DOHH2 (cell line): Measurements from ENCODE around the gene WEE1.

ENCODE experiments used
- EZH2phosphoT487 ChIP-seq: fragments of 200-600 bp; sonication (generic); IDR thresholded peaks from 2 replicates; pipeline ENCODE4 v1.6.1; 2017; ENCODE audit warnings: borderline replicate concordance, mild to moderate bottlenecking, antibody characterized with exemption, low read length, moderate library complexity, mixed read lengths
- TF ChIP-seq, protein P1 (sequence below): fragments of 200-600 bp; sonication (generic); IDR thresholded peaks from one replicate; pipeline ENCODE4 v1.5.1; 2014; ENCODE audit warnings: antibody characterized with exemption, mild to moderate bottlenecking, low read depth, low read length; ENCODE audit not compliant: poor library complexity, severe bottlenecking

DNA sequence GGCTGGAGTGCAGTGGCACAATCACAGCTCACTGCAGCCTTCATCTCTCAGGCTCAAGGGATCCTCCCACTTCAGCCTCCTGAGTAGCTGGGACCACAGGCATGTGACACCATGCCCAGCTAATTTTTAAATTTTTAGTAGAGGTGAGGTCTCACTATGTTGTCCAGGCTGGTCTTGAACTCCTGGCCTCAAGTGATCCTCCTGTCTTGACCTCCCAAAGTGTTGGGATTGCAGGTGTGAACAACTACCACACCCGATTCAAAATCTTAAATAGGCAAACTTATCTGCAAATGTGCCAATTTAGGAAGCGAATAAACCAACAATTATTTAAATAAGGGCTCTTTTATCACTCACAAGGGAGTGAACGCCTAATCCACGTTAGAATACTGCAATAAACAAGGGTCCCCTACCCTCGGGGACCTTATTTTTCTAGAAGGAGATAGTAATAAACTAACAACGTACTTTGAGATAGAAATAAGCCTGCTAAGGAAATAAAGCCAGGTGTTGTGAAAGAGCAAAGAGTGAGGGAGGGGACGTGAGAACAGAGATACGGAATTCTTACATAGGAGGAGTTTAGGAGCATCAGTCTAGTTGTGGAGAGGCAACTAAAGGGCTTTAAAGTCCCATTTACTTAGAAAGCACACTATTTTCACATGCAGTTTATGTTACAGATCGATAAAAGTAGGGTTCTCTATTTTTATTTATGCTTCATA is 3.0 kb upstream of the WEE1 start:
- TF ChIP-seq, protein P1, sequence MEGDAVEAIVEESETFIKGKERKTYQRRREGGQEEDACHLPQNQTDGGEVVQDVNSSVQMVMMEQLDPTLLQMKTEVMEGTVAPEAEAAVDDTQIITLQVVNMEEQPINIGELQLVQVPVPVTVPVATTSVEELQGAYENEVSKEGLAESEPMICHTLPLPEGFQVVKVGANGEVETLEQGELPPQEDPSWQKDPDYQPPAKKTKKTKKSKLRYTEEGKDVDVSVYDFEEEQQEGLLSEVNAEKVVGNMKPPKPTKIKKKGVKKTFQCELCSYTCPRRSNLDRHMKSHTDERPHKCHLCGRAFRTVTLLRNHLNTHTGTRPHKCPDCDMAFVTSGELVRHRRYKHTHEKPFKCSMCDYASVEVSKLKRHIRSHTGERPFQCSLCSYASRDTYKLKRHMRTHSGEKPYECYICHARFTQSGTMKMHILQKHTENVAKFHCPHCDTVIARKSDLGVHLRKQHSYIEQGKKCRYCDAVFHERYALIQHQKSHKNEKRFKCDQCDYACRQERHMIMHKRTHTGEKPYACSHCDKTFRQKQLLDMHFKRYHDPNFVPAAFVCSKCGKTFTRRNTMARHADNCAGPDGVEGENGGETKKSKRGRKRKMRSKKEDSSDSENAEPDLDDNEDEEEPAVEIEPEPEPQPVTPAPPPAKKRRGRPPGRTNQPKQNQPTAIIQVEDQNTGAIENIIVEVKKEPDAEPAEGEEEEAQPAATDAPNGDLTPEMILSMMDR, result no peak
- no peak for TF ChIP-seq EZH2phosphoT487
